NCI-H2196 (cell line): ENCODE data around the gene MYCBP2.
"Not testable (repeated sequence)": the region's sequence is repeated elsewhere in the genome, so short reads cannot be mapped to it uniquely, and the experiment has no call there.

ENCODE experiments used
- DNase-seq: peaks from one replicate; lab custom pipeline; 2025; ENCODE audit not compliant: unreplicated experiment; lab: John Stamatoyannopoulos, UW

MYCBP2 gene

DNA sequence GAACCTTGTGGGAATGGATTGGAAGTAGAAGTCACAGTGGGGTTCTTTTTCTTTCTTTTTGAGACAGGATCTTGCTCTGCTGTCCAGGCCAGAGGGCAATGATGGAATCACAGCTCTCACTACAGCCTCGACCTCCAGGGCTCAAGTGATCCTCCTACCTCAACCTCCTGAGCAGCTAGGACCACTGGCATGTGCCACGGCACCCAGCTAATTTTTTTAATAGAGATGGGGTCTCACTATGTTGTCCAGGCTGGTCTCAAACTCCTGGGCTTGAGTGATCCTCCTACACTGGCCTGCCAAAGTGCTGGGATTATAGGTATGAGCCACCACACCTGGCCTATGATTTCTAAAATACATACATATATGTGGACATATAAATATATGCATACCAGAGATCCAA is 111.4 kb downstream of the MYCBP2 start:
- no peak for DNase-seq

DNA sequence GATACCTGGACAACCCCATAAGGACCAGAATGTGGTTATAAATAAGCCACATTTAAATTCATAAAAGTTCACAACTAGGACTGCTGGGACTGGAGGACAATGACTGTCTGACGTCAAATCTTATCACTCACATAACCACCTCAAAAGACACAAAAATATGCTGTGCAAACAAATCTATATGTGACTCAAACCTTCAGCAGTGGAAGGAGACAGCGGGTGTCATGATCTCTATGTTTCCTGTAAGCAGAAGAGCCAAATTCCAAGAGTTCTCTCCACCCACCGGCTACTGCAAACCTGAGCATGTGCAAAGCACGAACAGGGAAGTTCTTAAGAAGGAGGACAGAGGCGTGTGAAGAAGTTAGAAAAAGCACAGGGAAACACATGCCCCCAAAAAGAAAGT is 113.2 kb downstream of the MYCBP2 start:
- DNase-seq, result no peak

DNA sequence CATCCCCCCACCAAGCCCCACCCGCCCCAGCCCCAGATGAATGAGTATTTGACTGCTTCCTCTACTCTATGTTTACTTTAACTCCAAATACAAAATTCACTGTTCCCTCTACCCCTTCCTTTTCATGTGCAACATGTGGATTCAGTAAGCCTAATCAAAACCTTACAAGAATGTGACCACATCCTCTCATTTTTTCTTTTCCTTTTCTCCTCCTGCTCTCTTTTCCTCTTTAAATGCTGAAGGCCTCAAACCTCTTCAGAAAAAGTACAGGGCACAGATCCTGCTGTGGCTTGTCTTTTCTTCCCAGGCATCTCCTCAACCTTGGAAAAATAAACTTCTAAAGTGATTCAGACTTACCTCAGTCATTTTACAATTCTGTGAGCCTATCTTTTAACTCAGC is 119.0 kb downstream of the MYCBP2 start:
- DNase-seq, result no peak

DNA sequence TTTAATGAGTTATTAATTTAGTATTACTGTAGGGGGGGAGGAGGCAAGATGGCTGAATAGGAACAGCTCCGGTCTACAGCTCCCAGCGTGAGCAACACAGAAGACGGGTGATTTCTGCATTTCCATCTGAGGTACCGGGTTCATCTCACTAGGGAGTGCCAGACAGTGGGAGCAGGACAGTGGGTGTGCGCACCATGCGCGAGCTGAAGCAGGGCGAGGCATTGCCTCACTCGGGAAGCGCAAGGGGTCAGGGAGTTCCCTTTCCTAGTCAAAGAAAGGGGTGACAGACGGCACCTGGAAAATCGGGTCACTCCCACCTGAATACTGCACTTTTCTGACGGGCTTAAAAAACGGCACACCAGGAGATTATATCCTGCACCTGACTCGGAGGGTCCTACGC is 127.9 kb downstream of the MYCBP2 start:
- not testable (repeated sequence) for DNase-seq

DNA sequence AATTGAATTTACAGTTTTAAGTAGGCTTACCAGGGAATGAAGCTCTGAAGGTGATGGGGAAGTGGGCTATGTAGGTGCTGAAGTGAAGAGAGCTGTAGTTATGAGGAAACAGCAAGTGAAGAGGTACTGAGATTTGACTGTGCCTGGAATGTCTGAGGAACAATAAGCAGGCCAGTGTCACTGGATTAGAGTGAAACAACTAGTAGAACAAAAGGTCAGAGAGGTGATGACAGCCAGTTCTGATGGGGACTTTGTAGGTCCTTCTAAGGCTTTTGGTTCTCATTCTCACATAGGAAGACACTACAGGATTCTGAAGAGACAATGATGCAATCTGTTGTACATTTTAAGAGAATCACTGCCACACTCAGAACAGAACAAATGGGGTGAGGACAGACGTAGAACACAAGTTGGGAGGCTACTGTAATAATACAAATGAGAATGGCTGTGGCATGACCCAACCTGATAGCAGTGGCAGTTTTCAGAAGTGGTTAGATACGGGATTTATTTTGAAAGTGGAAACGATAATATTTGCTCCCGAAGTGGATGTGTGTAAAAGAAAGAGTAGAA is 130.8 kb downstream of the MYCBP2 start:
- no peak for DNase-seq

DNA sequence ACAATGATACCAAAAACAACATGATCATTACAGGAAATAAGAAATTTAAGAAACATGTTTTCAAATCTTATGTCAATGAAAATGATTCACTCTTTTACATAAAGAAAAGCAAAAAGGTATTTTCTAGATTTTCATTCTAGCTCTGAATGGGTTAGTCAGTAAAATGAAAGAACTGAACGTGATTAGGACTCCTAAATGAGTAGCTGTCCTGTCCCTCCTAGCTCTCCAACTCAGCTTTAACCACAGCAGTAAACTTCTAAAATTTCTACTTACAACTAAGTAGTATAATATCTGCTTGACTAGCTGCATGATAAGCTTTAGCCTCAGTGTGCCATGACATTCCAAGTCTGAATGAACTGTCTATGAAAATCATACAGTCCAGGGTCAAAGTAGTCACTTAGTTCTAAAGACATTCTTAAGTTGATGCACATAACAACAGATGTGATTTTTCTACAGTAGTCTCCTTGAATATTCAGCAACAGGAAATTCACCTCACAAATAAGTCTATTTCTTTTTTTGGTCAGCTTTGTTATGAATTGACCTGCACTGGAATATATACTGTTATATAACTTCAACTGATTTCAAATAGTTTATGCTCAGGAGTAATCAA is 136.4 kb downstream of the MYCBP2 start:
- DNase-seq, result no peak

DNA sequence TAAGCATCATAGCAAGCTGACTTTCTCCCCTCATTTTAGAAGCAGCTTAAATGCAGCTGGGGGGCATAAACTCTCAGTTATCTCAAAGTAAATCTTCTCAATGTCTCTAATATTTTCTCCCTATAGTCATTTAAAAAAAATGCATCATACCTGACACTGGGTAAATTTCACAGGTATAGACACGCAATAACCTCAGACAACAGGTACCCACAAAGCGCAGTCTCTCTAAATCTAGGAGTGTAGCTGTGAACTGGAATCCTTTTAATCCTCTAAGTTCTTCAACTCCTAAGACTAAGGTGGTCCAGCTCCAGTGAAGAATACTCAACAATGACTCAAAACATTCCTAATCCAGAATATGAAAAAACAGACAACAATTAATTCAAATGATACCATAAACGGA is 141.2 kb downstream of the MYCBP2 start:
- no peak for DNase-seq

DNA sequence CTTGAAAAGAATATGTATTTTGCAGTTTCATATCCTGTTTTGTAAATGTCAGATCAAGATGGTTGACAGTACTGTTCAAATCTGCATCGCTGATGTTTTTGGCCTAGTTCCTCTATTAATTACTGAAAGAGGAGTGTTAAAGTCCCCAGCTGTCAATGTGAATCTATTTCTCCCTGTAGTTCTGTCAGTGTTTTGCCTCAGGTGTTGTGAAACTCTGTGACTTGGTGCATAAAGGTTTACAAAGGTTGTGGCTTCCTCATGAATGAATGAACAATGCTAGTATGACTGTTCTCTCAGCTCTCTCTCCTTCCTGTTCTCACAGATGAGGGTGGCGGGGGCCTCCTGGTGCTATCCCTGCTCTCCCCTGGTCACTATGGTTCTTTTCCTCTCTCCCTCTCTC is 142.4 kb downstream of the MYCBP2 start:
- no peak for DNase-seq

DNA sequence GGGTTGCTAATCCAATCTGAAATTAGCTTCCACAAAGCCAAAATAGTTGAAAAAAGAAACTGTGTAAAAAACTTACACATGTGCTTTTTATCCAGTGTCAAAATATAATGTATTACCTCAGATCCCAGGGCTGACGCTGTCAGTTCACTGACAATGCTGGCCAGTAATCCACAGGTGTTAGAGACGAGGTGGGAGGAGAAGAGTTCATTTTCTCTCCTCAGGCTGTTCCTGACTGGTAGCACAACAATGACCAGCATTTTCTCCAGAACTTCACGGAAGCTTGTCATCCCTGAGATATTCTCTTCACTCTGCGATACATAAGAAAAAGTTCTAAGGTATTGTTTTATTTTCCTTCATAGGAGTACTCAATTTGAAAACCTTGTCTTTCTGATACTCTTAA is 146.9 kb downstream of the MYCBP2 start:
- no peak for DNase-seq

DNA sequence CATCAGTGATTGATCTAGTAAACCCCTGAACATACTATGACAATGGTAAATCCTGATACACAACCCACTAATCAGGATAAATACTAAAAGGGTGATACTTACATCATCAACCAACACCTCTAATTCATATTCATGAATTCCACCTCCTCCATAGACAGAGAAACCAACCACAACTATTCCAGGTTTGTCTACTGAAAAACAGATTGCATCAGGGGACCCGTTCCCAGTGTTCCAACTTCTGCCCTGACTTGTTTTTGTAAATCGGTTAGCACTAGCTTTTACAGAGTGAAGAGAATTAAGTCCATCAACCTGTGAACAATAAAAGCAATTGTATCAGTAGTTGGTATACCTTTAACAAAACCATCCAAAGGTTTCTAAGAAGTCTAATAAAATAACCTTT is 149.2 kb downstream of the MYCBP2 start:
- DNase-seq, result no peak

DNA sequence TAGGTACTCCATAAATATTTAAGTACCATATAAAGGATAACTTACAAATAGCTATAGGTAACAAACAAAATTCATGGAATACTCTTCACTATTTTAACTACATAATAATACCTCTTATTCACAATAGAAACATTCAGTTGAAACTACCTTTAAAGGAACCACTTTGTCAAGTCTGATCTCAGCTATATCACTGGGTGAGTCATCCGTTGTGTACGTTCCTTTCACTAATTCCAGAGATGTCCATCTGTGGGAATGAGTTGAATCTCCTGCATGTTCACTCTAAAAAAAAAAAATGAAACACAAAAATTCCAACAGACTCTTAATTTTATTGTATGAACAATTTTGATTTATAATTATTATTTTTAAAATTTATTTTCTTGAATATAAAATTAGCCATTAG is 150.5 kb downstream of the MYCBP2 start:
- DNase-seq, result no peak

DNA sequence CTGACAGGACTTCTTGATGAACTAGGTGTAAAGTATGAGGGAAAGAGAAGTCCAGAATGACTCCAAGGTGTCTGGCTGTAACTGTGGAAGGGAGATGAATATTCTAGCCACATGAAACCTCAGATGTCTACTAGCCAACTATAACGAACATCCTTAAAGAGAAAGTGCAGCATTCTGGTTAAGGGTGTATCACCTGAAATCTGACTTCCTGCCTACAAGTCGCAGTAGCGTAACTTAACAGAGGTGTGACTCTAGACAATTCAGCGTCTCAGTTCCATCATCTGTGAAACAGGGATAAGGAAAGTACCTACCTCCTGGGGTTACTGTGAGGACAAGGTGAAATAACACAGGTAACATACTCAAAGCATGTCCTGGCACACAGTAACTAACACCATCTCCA is 154.2 kb downstream of the MYCBP2 start:
- no peak for DNase-seq

DNA sequence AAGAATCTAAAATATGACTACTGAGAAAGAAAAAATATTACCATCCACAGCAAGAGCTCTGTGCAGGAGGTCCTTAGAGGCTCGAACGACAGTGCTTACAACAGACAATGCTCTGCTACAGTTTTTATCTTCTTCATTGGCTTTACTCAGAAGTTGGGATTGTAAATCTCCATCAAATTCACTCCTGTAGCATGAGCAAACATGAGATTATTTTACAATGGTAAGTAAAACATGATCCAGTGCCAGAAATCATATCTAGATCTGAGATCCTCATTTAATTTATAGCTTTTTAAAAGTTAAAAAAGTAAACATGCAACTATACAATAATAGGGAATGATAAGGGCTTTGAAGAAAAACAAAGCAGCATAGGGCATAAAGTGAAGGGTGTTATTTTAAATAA is 155.4 kb downstream of the MYCBP2 start:
- DNase-seq, result no peak

DNA sequence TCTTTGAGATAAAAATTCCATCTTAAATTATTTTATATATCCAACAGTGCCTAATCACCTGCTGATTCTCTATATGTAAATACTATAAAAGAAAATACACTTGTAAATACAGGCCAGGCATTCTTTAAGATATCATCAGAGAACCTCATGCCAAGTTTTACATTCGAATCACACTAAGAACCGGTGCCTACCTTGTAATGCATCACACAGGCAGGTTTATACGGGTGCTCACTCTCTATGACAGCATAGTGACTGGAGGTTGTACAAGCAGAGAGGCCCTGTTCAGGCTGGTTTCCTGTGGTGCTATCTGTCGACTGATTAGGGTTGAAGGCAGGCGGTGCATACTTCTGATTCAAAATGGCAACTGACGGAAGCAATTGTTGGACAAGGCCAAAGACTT is 158.7 kb downstream of the MYCBP2 start:
- DNase-seq, result no peak

DNA sequence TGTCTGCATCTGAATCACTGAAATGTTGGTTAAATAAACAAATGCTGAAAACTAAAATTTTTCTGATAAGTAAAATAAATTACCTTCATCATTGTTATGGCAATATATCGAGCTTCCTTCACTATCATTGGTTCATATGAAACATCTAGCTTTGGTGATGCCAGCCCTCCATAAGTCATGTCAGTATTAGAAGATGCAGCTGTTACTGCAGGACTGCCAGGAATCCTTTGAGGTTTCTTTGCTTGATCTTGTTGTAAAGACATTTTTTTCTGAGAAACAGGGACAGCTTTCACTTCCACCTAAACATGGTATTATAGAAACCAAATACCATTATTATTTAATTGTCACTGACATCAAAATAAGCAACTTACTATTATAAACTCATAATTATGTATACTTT is 176.2 kb downstream of the MYCBP2 start:
- no peak for DNase-seq

DNA sequence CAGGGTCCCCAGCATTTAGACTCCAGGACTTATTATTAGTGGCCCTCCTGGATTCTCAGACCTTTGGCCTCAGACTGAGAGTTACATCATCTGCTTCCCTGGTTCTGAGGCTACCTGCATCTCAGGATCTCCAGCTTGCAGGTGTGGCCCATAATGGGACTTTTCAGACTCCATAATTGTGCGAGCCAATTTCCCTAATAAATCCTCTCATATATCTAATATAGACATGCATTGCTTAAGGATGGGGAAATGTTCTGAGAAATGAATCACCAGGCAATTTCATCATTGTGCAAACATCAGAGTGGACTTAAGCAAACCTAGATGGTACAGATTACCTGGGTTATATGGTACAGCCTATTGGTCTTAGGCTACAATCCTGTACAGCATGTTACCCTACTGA is 183.5 kb downstream of the MYCBP2 start:
- no peak for DNase-seq

DNA sequence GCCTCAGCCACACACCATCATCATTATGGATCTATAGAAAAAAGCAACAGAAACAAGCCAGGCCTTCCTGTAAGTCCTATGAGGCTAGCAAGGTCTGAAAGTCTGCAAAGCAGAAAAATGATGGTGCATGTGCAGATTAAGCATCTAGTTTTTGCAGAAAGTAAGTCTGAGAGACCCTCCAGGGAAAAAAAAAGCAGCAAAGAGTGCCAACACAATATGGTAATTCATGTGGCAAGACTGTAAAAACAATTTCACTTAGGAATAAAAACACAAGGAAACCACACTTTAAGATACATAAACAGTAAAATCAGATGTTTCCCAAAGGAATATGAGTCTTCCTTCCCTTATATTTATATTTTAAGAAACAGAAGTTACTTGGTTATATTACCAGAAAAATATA is 187.6 kb downstream of the MYCBP2 start:
- no peak for DNase-seq

DNA sequence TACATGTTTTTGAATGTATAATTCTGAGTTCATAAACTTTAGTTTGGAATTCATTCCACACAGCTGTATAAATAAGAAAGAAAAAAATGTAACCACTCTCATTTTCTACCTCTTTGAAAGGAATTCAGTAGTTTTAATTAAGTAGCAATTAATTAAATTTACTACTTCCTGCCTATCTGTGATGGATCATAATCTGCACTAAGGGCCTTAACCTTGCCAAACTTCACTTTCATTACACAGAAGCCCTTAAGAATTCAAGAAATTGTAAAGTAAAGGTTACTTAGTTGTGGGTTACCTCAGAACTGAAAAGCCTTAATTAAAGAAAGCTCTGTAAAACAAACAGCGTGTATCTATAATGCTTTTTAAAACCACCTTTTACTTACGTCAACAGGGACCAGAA is 188.1 kb downstream of the MYCBP2 start:
- no peak for DNase-seq

DNA sequence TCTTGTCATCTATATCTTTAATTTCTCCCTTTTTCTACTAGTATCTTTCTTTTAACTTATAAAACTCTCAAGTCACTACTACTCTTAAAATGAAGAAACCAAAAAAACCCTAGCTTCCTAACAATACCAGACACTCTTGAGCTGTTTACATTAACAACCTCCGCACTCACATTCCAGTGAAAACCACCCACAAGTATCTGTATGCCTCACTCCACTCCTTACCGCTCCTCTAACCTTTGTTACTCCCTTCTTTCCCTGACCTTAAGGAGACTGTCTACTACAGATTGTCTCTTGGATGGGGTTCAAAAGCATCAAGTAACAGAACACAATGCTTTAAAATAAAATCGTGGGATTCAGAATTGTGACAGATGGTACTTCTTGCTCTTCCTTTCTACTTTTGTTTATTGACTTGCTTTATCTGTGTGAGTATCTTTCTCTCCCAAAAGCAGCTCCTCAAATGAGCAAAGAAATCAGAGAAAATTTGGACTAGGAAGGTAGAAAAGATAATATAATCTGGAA is 189.9 kb downstream of the MYCBP2 start:
- no peak for DNase-seq

DNA sequence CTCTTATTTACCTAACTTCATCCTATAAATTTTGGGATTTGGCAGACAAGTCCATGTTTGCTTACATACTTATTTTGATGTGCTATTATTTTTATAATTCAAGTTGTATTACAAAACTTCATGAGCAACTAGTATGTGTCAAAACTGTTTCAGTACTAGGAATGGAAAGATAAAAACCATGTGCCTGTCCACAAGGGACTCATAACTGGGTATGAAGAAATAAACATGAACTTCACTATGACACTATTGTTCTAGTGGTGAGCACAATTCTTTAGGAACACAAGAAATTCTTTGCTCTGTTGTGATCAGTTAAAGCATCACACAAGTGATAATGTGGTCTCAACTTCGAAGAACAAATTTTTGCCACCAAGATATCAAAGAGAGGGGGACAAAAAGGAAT is 202.5 kb downstream of the MYCBP2 start:
- DNase-seq, result no peak

DNA sequence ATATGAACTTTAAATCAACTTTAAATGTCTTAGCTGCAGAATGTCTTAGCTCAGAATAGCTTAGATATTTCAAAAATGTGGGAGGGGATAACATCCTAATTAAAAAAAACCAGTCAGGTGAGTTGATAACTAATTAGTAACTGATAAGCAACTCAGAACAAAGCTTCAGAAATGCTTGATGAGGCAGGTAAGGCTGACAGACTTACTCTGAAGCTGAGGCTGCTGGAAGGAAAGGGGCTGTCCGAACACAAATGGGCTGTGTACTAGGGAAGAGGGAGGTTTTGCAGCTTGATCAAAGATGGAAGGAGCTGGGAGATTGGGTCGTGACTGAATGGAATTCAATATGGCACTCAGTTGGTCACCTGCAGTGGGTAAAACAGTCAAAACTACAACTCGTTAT is 208.8 kb downstream of the MYCBP2 start:
- DNase-seq, result no peak

DNA sequence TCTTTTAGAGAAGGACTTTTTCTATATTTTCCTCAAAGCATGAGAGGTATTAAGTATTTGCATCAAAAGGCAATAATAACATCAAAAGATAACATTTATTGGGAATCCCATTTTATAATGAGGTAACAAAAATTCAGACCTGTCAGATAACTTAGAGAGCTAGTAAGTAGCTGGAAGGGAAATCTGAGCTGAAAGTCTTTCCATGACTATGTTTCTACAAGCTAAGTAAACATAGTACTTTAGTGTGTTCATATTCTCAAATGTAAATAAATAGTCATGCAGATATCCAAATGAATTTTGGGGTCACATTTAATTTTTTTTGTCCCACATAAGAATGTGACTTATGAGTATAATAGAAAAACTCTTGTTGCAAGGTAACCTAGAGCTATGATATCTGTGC is 212.6 kb downstream of the MYCBP2 start:
- no peak for DNase-seq

DNA sequence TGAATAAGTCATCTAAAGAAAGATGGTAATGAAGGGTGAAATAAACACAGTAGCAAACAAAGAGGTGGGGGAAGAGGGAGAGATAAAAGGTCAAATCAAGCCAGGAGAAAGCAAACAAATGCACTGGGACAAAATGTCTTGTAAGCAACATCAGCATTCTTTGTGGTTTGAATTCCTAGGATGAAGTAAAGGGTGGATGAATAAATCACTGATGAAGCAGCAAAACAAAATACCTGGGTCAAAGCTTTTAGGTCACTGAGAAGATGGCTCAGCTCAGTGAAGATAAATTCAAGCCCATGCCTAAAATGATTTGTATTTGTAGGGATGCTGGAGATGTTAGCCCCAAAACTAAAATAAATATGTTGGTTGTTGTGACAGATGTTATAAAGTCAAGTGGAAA is 213.4 kb downstream of the MYCBP2 start:
- DNase-seq, result no peak
